ENCODE results near the gene MMRN1. TPM values are rescaled to one million over a fixed set of nuclear protein-coding genes. Genes with fewer than 3 reads are reported as not detected.

MMRN1 gene
- total RNA-seq, 1 donor from 2014 or later, result 67.4 TPM

- no peaks in the 10 kb centered on the region for H3K36me3 ChIP-seq
- no peak for ATAC-seq
- no peak for TF ChIP-seq CTCF (IDR thresholded peaks at IDR 0.05)
- no peak for DNase-seq
- no peaks in the 10 kb centered on the region for H3K27me3 ChIP-seq
- H3K27ac ChIP-seq, result no peak overlapping the region
- no peak overlapping the region for H3K4me3 ChIP-seq
- H3K9me3 ChIP-seq, result no peaks in the 10 kb centered on the region
- H3K4me1 ChIP-seq, result no peaks in the 10 kb centered on the region
- intact Hi-C loops (cut with DNase I), result no loop called here
These were observed 9.9 kb downstream of the MMRN1 start for GRCh38 chr4:89904524-89904923.

GRCh38 chr4:89906316-89906715 lies 11.7 kb downstream of the MMRN1 start:
- no peaks in the 10 kb centered on the region for H3K36me3 ChIP-seq
- no peaks in the 10 kb centered on the region for H3K9me3 ChIP-seq
- no peak overlapping the region for H3K27ac ChIP-seq
- intact Hi-C loops (cut with DNase I), result no loop called here
- no peak overlapping the region for H3K4me3 ChIP-seq
- DNase-seq, result no peak
- no peak for TF ChIP-seq CTCF (IDR thresholded peaks at IDR 0.05)
- no peaks in the 10 kb centered on the region for H3K4me1 ChIP-seq
- no peaks in the 10 kb centered on the region for H3K27me3 ChIP-seq
- no peak for ATAC-seq

GRCh38 chr4:89906777-89907521 lies 12.3 kb downstream of the MMRN1 start:
- H3K4me3 ChIP-seq, result no peak overlapping the region
- no peaks in the 10 kb centered on the region for H3K36me3 ChIP-seq
- no peak for ATAC-seq
- H3K27ac ChIP-seq, result no peak overlapping the region
- DNase-seq, result no peak
- no peak for TF ChIP-seq CTCF (IDR thresholded peaks at IDR 0.05)
- no peaks in the 10 kb centered on the region for H3K4me1 ChIP-seq
- intact Hi-C loops (cut with DNase I), result no loop called here
- H3K27me3 ChIP-seq, result no peaks in the 10 kb centered on the region
- H3K9me3 ChIP-seq, result no peaks in the 10 kb centered on the region

- Histone ChIP-seq H3K4me3 (no peak overlapping the region), H3K27me3 (no peaks in the 10 kb centered on the region), H3K36me3 (no peaks in the 10 kb centered on the region), H3K4me1 (no peaks in the 10 kb centered on the region), H3K27ac (no peak overlapping the region), H3K9me3 (no peaks in the 10 kb centered on the region)
- ATAC-seq (no peak), DNase-seq (no peak)
- intact Hi-C loops (cut with DNase I), result no loop called here
- TF ChIP-seq CTCF (IDR thresholded peaks at IDR 0.05), result no peak
These were observed 15.2 kb downstream of the MMRN1 start for GRCh38 chr4:89909889-89910288.

- Histone ChIP-seq H3K27ac (no peak overlapping the region), H3K27me3 (no peaks in the 10 kb centered on the region), H3K9me3 (no peaks in the 10 kb centered on the region), H3K4me3 (no peak overlapping the region), H3K36me3 (no peaks in the 10 kb centered on the region), H3K4me1 (no peaks in the 10 kb centered on the region)
- TF ChIP-seq CTCF (IDR thresholded peaks at IDR 0.05), result no peak
- intact Hi-C loops (cut with DNase I), result no loop called here
- ATAC-seq, result no peak
- DNase-seq, result no peak
These were observed 19.0 kb downstream of the MMRN1 start for GRCh38 chr4:89913623-89914022.
